Pancreas (tissue), 10 donors: ENCODE data around the gene KDM4C. TPM values are rescaled to one million over a fixed set of nuclear protein-coding genes. Genes with fewer than 3 reads are reported as not detected.
A peak's percentile ranks its signal among the peaks of the same experiment; 100 is the strongest.

Experiments
- ATAC-seq, 4 donors: fragments of 200-7000 bp; cut with Tn5 transposase; one replicate each; pipeline versions ENCODE4 v1.8.0 to v1.9.1; 2020; ENCODE audit warnings: mild to moderate bottlenecking in 4 of 4, moderate library complexity in 4 of 4
- DNase-seq, 6 donors: peaks; one replicate each; pipeline ENCODE4 v3.0.0-alpha.2; 2020
- FAIRE-seq: peaks from 2 replicates; lab custom pipeline; 2012; peaks lifted over from hg19 to GRCh38; lab: Jason Lieb, UNC
- H3K27ac ChIP-seq, 4 donors: fragments of 200-600 bp; sonication (generic); 1 replicate in 3 of 4; 2 replicates in 1 of 4; pipeline versions ENCODE4 v1.5.0 to v1.8.0; 2020
- H3K27me3 ChIP-seq, 4 donors: fragments of 200-600 bp; one replicate each; pipeline ENCODE4 v1.8.0; 2021
- H3K36me3 ChIP-seq, 3 donors: fragments of 200-600 bp; sonication (generic) in 1 of 3; one replicate each; pipeline versions ENCODE4 v1.5.0 to v1.8.0; 2020 to 2021
- H3K4me1 ChIP-seq, 3 donors: fragments of 200-600 bp; one replicate each; pipeline ENCODE4 v1.8.0; 2021
- H3K4me3 ChIP-seq, 4 donors: fragments of 200-600 bp; sonication (generic) in 2 of 4; one replicate each; pipeline versions ENCODE4 v1.5.0 to v1.8.0; 2020 to 2021
- H3K9me3 ChIP-seq, 4 donors: fragments of 200-600 bp; one replicate each; pipeline ENCODE4 v1.8.0; 2021
- CTCF ChIP-seq, 4 donors: fragments of 200-600 bp; sonication (generic) in 3 of 4; IDR thresholded peaks; one replicate each; pipeline versions ENCODE4 v1.5.0 to v1.8.0; 2021; ENCODE audit warnings: antibody characterized with exemption in 4 of 4
- whole genome bisulfite sequencing, 2 donors: extraction: QIAGEN DNeasy Blood & Tissue Kit; methylation state at CpG; one replicate each; pipeline ENCODE4 v1.1.7; 2013; 5-methylcytosine and 5-hydroxymethylcytosine counted together
- intact Hi-C, 3 donors: fragments of 100-400 bp; cut with DNase I; formaldehyde crosslinking; loops; one replicate each; pipeline versions ENCODE4 v1.11.1 to v1.14.2; 2022
- polyA plus RNA-seq, 2 donors: library from polyadenylated mRNA; stranded (reverse); fragments of 200-250 nt; gene quantifications; one replicate each; pipeline ENCODE4 v1.2.3, GENCODE V29; 2013
- total RNA-seq, 6 donors: library from RNA; stranded (reverse); fragmentation: NEBNext Ultra II Directional in 4 of 6; extraction: Animal tissue kit (Norgen Biotek cat#: 25700) in 4 of 6; gene quantifications; one replicate each; pipeline versions ENCODE4 v1.2.1 to v1.2.4, GENCODE V29; 2021 to 2023
- donor health status: healthy with polysubstance abuse.
- donor health status: DM: no; HTN: no; CAD: no; lungs with moderate emphysema.
- donor health status: DM: no; HTN: no; CAD: no.
- donor health status: control.
- donor health status: control.
- donor health status: Bipolar disorder and iron deficiency.
- donor health status: DM: yes; HTN: yes; CAD: no.
- donor health status: DM: no; HTN: no; CAD: no.
- donor health status: DM: no; HTN: no; CAD: no.
- donor health status: DM: yes; HTN: yes; CAD: no.

KDM4C gene
- total and polyA plus RNA-seq, 8 donors: 10.5 to 30.8 (median 19.7) TPM

GRCh38 chr9:6758248-6758497 lies 400 bp downstream of the KDM4C start:
- no peak for FAIRE-seq
- WGBS, 2 donors: 0 to 1% methylated on average over 35 of the region's 35 CpGs
- TF ChIP-seq CTCF (IDR thresholded peaks at IDR 0.05): no peak
- Histone ChIP-seq H3K4me1 (peaks cover 5 to 19% (median 9%) of the 10 kb centered on the region in 3 donors), H3K4me3 (peak overlapping the region; percentile 86 to 99 (median 96)), H3K36me3 (no peaks in the 10 kb centered on the region), H3K27me3 (no peaks in the 10 kb centered on the region), H3K9me3 (no peaks in the 10 kb centered on the region), H3K27ac (peak overlapping the region; percentile 94 to 99 (median 97))
- intact Hi-C loops: no loop called here
- peak in 2 of 6 donors; percentile 53 to 88 for DNase-seq
- peak; percentile 35 to 47 (median 38) for ATAC-seq

GRCh38 chr9:6758498-6759184 lies 868 bp downstream of the KDM4C start:
- peak overlapping the region; percentile 94 to 99 (median 97) for H3K27ac ChIP-seq
- no peak for FAIRE-seq
- H3K4me1 ChIP-seq: peaks cover 5 to 19% (median 9%) of the 10 kb centered on the region in 3 donors
- H3K36me3 ChIP-seq: no peaks in the 10 kb centered on the region
- no peak for TF ChIP-seq CTCF (IDR thresholded peaks at IDR 0.05)
- ATAC-seq: peak; percentile 22 to 43 (median 39)
- peak overlapping the region; percentile 86 to 99 (median 96) for H3K4me3 ChIP-seq
- no peaks in the 10 kb centered on the region for H3K9me3 ChIP-seq
- 0 to 1% methylated on average over 41 to 42 of the region's 42 CpGs for WGBS, 2 donors
- DNase-seq: peak in 5 of 6 donors; percentile 48 to 77 (median 56)
- intact Hi-C loops: no loop called here
- H3K27me3 ChIP-seq: no peaks in the 10 kb centered on the region

- intact Hi-C loops: no loop called here
- no peak for TF ChIP-seq CTCF (IDR thresholded peaks at IDR 0.05)
- H3K9me3 ChIP-seq: no peaks in the 10 kb centered on the region
- H3K27me3 ChIP-seq: no peaks in the 10 kb centered on the region
- H3K36me3 ChIP-seq: no peaks in the 10 kb centered on the region
- FAIRE-seq: no peak
- peak in 2 of 6 donors; percentile 16 to 37 for DNase-seq
- H3K4me3 ChIP-seq: peak overlapping the region; percentile 86 to 99 (median 96)
- 11 to 12% methylated on average over 27 of the region's 27 CpGs for WGBS, 2 donors
- no peak for ATAC-seq
- peaks cover 5 to 21% (median 9%) of the 10 kb centered on the region in 3 donors for H3K4me1 ChIP-seq
- peak overlapping the region; percentile 94 to 99 (median 97) for H3K27ac ChIP-seq
These were observed 1.6 kb downstream of the KDM4C start for GRCh38 chr9:6759185-6759977.

- FAIRE-seq: no peak
- Histone ChIP-seq H3K27ac (no peak overlapping the region), H3K36me3 (no peaks in the 10 kb centered on the region), H3K27me3 (no peaks in the 10 kb centered on the region), H3K4me1 (peaks cover 5 to 31% (median 13%) of the 10 kb centered on the region in 3 donors), H3K9me3 (no peaks in the 10 kb centered on the region), H3K4me3 (no peak overlapping the region)
- DNase-seq: peak in 1 of 6 donors; percentile 43
- TF ChIP-seq CTCF (IDR thresholded peaks at IDR 0.05): no peak
- WGBS, 2 donors: 26 to 37% methylated on average over 4 of the region's 4 CpGs
- intact Hi-C loops: no loop called here
- no peak for ATAC-seq
These were observed 3.5 kb downstream of the KDM4C start for GRCh38 chr9:6761306-6761705.
